Activated naive CD4-positive, alpha-beta T cell treated with anti-CD3 and anti-CD28 coated beads, Interleukin-2, amount 50 U/mL, for 16 hours (primary cell): ENCODE results near the gene DNAH3.
"Not testable (repeated sequence)": the region's sequence is repeated elsewhere in the genome, so short reads cannot be mapped to it uniquely, and the experiment has no call there.

Experiments used
- DNase-seq: peaks from one replicate; pipeline ENCODE4 v3.0.0-alpha.2; 2020

Gene DNAH3

GRCh38 chr16:21166561-21166961, 15.9 kb upstream of the DNAH3 start:
- no peak for DNase-seq

GRCh38 chr16:21164521-21165168, 14.0 kb upstream of the DNAH3 start:
- no peak for DNase-seq

GRCh38 chr16:21163576-21163975, 12.9 kb upstream of the DNAH3 start:
- no peak for DNase-seq

GRCh38 chr16:21162661-21163151, 12.1 kb upstream of the DNAH3 start:
- no peak for DNase-seq

GRCh38 chr16:21161211-21161610, 10.6 kb upstream of the DNAH3 start:
- no peak for DNase-seq

GRCh38 chr16:21160276-21160675, 9.6 kb upstream of the DNAH3 start:
- no peak for DNase-seq

- peak; percentile 26 for DNase-seq
These were observed 8.8 kb upstream of the DNAH3 start for GRCh38 chr16:21159281-21159951.

GRCh38 chr16:21158208-21159110, 7.8 kb upstream of the DNAH3 start, which contains the start of gene LDAF1:
LDAF1 (plus strand) TSS chr16:21158674; CDS start chr16:21161183, 2,509 bp downstream.
- DNase-seq: peak; percentile 85

- no peak for DNase-seq
These were observed 7.0 kb upstream of the DNAH3 start for GRCh38 chr16:21157632-21158031.

GRCh38 chr16:21156767-21157467, 6.3 kb upstream of the DNAH3 start:
- DNase-seq: no peak

GRCh38 chr16:21156011-21156410, 5.4 kb upstream of the DNAH3 start:
- not testable (repeated sequence) for DNase-seq

- not testable (repeated sequence) for DNase-seq
These were observed 2.6 kb upstream of the DNAH3 start for GRCh38 chr16:21153124-21153729.

- not testable (repeated sequence) for DNase-seq
These were observed 1.7 kb upstream of the DNAH3 start for GRCh38 chr16:21152160-21153030.

GRCh38 chr16:21145738-21146137, 4.9 kb downstream of the DNAH3 start:
- DNase-seq: no peak

- no peak for DNase-seq
These were observed 16.6 kb downstream of the DNAH3 start for GRCh38 chr16:21134053-21134452.

- DNase-seq: no peak
These were observed 19.8 kb downstream of the DNAH3 start for GRCh38 chr16:21130811-21131210.

GRCh38 chr16:21128991-21129390, 21.7 kb downstream of the DNAH3 start:
- no peak for DNase-seq

- no peak for DNase-seq
These were observed 24.1 kb downstream of the DNAH3 start for GRCh38 chr16:21126518-21126917.

GRCh38 chr16:21125191-21125590, 25.5 kb downstream of the DNAH3 start:
- DNase-seq: no peak

- DNase-seq: no peak
These were observed 29.6 kb downstream of the DNAH3 start for GRCh38 chr16:21120976-21121520.

GRCh38 chr16:21117567-21117966, 33.1 kb downstream of the DNAH3 start:
- DNase-seq: no peak
